GM21737 (cell line): Measurements from ENCODE around the gene PLEKHA5.
"Not testable (repeated sequence)": the region's sequence is repeated elsewhere in the genome, so short reads cannot be mapped to it uniquely, and the experiment has no call there.

ENCODE experiments used
- ATAC-seq: cut with Tn5 transposase; IDR thresholded peaks from one replicate; pipeline ENCODE4 v1.9.1; 2021; ENCODE audit warnings: mild to moderate bottlenecking, moderate library complexity; ENCODE audit not compliant: unreplicated experiment

The PLEKHA5 gene

GRCh38 chr12:19306366-19306765 is 176.8 kb downstream of the PLEKHA5 start:
- ATAC-seq: no peak

- no peak for ATAC-seq
These were observed 177.9 kb downstream of the PLEKHA5 start for GRCh38 chr12:19307451-19307850.

- no peak for ATAC-seq
These were observed 181.6 kb downstream of the PLEKHA5 start for GRCh38 chr12:19311165-19311564.

- ATAC-seq: no peak
These were observed 183.1 kb downstream of the PLEKHA5 start for GRCh38 chr12:19312637-19313036.

GRCh38 chr12:19316425-19316824 is 186.9 kb downstream of the PLEKHA5 start:
- no peak for ATAC-seq

- no peak for ATAC-seq
These were observed 192.8 kb downstream of the PLEKHA5 start for GRCh38 chr12:19322376-19322775.

GRCh38 chr12:19323805-19324204 is 194.3 kb downstream of the PLEKHA5 start:
- ATAC-seq: no peak

- no peak for ATAC-seq
These were observed 196.6 kb downstream of the PLEKHA5 start for GRCh38 chr12:19326102-19326501.

GRCh38 chr12:19332196-19332595 is 202.7 kb downstream of the PLEKHA5 start:
- no peak for ATAC-seq

- no peak for ATAC-seq
These were observed 208.9 kb downstream of the PLEKHA5 start for GRCh38 chr12:19338405-19338804.

- ATAC-seq: not testable (repeated sequence)
These were observed 221.3 kb downstream of the PLEKHA5 start for GRCh38 chr12:19350850-19351249.

- ATAC-seq: no peak
These were observed 221.8 kb downstream of the PLEKHA5 start for GRCh38 chr12:19351346-19351745.

GRCh38 chr12:19369691-19370148 is 240.2 kb downstream of the PLEKHA5 start:
- ATAC-seq: no peak

- no peak for ATAC-seq
These were observed 244.1 kb downstream of the PLEKHA5 start for GRCh38 chr12:19373586-19373985.

GRCh38 chr12:19375888-19376287 is 246.4 kb downstream of the PLEKHA5 start:
- no peak for ATAC-seq

- no peak for ATAC-seq
These were observed 247.2 kb downstream of the PLEKHA5 start for GRCh38 chr12:19376691-19377090.

GRCh38 chr12:19382111-19382526 is 252.6 kb downstream of the PLEKHA5 start:
- peak; percentile 90 for ATAC-seq

GRCh38 chr12:19382563-19382962 is 253.0 kb downstream of the PLEKHA5 start:
- no peak for ATAC-seq

GRCh38 chr12:19387161-19387560 is 257.6 kb downstream of the PLEKHA5 start:
- no peak for ATAC-seq

- no peak for ATAC-seq
These were observed 258.6 kb downstream of the PLEKHA5 start for GRCh38 chr12:19388131-19388549.

- ATAC-seq: no peak
These were observed 260.6 kb downstream of the PLEKHA5 start for GRCh38 chr12:19390051-19390598.

- not testable (repeated sequence) for ATAC-seq
These were observed 263.1 kb downstream of the PLEKHA5 start for GRCh38 chr12:19392644-19393043.

- ATAC-seq: no peak
These were observed 264.9 kb downstream of the PLEKHA5 start for GRCh38 chr12:19394385-19394784.
